Measurements from ENCODE around the gene PSME2. TPM values are rescaled to one million over a fixed set of nuclear protein-coding genes. Genes with fewer than 3 reads are reported as not detected.

PSME2 gene
- total and polyA plus RNA-seq, 2 experiments from 2014 or later: 75.5 to 189 TPM

- H3K4me3 ChIP-seq: peak overlapping the region; percentile 35
- H3K79me2 ChIP-seq: peaks cover 43% of the 10 kb centered on the region
- WGBS (ENCODE audit: low lambda C conversion rate, missing lambda C conversion rate): 6% methylated on average over 9 of the region's 9 CpGs
- H3K36me3 ChIP-seq (replicated peaks; ENCODE audit: insufficient read depth, low read depth): no peaks in the 10 kb centered on the region
- TF ChIP-seq, protein P1, sequence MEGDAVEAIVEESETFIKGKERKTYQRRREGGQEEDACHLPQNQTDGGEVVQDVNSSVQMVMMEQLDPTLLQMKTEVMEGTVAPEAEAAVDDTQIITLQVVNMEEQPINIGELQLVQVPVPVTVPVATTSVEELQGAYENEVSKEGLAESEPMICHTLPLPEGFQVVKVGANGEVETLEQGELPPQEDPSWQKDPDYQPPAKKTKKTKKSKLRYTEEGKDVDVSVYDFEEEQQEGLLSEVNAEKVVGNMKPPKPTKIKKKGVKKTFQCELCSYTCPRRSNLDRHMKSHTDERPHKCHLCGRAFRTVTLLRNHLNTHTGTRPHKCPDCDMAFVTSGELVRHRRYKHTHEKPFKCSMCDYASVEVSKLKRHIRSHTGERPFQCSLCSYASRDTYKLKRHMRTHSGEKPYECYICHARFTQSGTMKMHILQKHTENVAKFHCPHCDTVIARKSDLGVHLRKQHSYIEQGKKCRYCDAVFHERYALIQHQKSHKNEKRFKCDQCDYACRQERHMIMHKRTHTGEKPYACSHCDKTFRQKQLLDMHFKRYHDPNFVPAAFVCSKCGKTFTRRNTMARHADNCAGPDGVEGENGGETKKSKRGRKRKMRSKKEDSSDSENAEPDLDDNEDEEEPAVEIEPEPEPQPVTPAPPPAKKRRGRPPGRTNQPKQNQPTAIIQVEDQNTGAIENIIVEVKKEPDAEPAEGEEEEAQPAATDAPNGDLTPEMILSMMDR (IDR thresholded peaks at IDR 0.05; ENCODE audit: poor library complexity): no peak
- no peak for TF ChIP-seq EZH2 (IDR thresholded peaks at IDR 0.05; ENCODE audit: borderline replicate concordance)
- TF ChIP-seq EZH2phosphoT487 (IDR thresholded peaks at IDR 0.05; ENCODE audit: low read depth, severe bottlenecking, unreplicated experiment): no peak
- peak overlapping the region; percentile 63 for H3K27ac ChIP-seq
- H2AFZ ChIP-seq: peak overlapping the region; percentile 80
- H3K4me2 ChIP-seq: peak overlapping the region; percentile 88
- no peak for DNase-seq (ENCODE audit: low spot score)
- peaks cover 3% of the 10 kb centered on the region for H4K20me1 ChIP-seq (ENCODE audit: insufficient read depth, poor library complexity, severe bottlenecking)
- no peaks in the 10 kb centered on the region for H3K9me3 ChIP-seq (ENCODE audit: low read depth)
- no peaks in the 10 kb centered on the region for H3K27me3 ChIP-seq
- peaks cover 7% of the 10 kb centered on the region for H3K4me1 ChIP-seq (ENCODE audit: insufficient read depth)
- H3K9me2 ChIP-seq (replicated peaks; ENCODE audit: insufficient read depth): no peaks in the 10 kb centered on the region
These were observed 10.9 kb downstream of the PSME2 start for GRCh38 chr14:24135584-24135833.

GRCh38 chr14:24133735-24134134, 12.7 kb downstream of the PSME2 start:
- H3K4me2 ChIP-seq: no peak overlapping the region
- peaks cover 27% of the 10 kb centered on the region for H3K79me2 ChIP-seq
- H3K27me3 ChIP-seq: no peaks in the 10 kb centered on the region
- no peak overlapping the region for H2AFZ ChIP-seq
- no peak overlapping the region for H3K4me3 ChIP-seq
- no peaks in the 10 kb centered on the region for H3K9me2 ChIP-seq (replicated peaks; ENCODE audit: insufficient read depth)
- H3K4me1 ChIP-seq (ENCODE audit: insufficient read depth): peaks cover 7% of the 10 kb centered on the region
- H3K9me3 ChIP-seq (ENCODE audit: low read depth): no peaks in the 10 kb centered on the region
- no peak overlapping the region for H3K27ac ChIP-seq
- DNase-seq (ENCODE audit: low spot score): no peak
- no peaks in the 10 kb centered on the region for H3K36me3 ChIP-seq (replicated peaks; ENCODE audit: insufficient read depth, low read depth)
- WGBS (ENCODE audit: low lambda C conversion rate, missing lambda C conversion rate): 100% methylated on average over 1 of the region's 1 CpG
- TF ChIP-seq, protein P1 (IDR thresholded peaks at IDR 0.05; ENCODE audit: poor library complexity): no peak
- TF ChIP-seq EZH2phosphoT487 (IDR thresholded peaks at IDR 0.05; ENCODE audit: low read depth, severe bottlenecking, unreplicated experiment) (no peak), EZH2 (IDR thresholded peaks at IDR 0.05; ENCODE audit: borderline replicate concordance) (no peak)
- H4K20me1 ChIP-seq (ENCODE audit: insufficient read depth, poor library complexity, severe bottlenecking): no peaks in the 10 kb centered on the region

DNA sequence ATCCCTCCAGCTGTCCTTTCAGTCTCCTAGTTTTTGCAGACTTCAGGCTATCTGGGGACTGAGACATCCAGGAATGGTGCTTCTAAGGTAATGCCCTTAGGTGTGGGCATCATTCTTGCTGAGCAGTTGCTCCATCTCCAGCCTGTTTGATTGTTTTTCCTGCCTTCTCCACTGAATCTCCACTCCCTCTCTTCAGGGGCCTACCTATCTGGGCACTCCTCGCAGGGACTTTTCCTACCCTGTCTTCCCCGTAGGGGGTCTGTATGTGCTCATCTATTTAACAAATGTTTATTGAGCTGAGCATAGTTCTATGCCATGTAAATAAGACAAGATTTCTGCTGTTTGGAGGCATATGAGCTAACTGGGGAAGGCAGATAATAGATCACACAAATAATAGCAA, 13.4 kb downstream of the PSME2 start:
- 100% methylated on average over 2 of the region's 2 CpGs for WGBS (ENCODE audit: low lambda C conversion rate, missing lambda C conversion rate)
- H3K9me3 ChIP-seq (ENCODE audit: low read depth): no peaks in the 10 kb centered on the region
- no peak overlapping the region for H2AFZ ChIP-seq
- H3K27me3 ChIP-seq: no peaks in the 10 kb centered on the region
- peaks cover 20% of the 10 kb centered on the region for H3K79me2 ChIP-seq
- H3K9me2 ChIP-seq (replicated peaks; ENCODE audit: insufficient read depth): no peaks in the 10 kb centered on the region
- no peaks in the 10 kb centered on the region for H4K20me1 ChIP-seq (ENCODE audit: insufficient read depth, poor library complexity, severe bottlenecking)
- H3K4me1 ChIP-seq (ENCODE audit: insufficient read depth): peaks cover 7% of the 10 kb centered on the region
- no peaks in the 10 kb centered on the region for H3K36me3 ChIP-seq (replicated peaks; ENCODE audit: insufficient read depth, low read depth)
- TF ChIP-seq EZH2 (IDR thresholded peaks at IDR 0.05; ENCODE audit: borderline replicate concordance) (no peak), EZH2phosphoT487 (IDR thresholded peaks at IDR 0.05; ENCODE audit: low read depth, severe bottlenecking, unreplicated experiment) (no peak)
- TF ChIP-seq, protein P1 (IDR thresholded peaks at IDR 0.05; ENCODE audit: poor library complexity): no peak
- H3K4me3 ChIP-seq: no peak overlapping the region
- no peak for DNase-seq (ENCODE audit: low spot score)
- no peak overlapping the region for H3K4me2 ChIP-seq
- H3K27ac ChIP-seq: no peak overlapping the region

Data from hepatocyte (in vitro differentiated cells).